ENCODE measurements around the gene GALK1.
"Not testable (repeated sequence)": the region's sequence is repeated elsewhere in the genome, so short reads cannot be mapped to it uniquely, and the experiment has no call there.

DNA sequence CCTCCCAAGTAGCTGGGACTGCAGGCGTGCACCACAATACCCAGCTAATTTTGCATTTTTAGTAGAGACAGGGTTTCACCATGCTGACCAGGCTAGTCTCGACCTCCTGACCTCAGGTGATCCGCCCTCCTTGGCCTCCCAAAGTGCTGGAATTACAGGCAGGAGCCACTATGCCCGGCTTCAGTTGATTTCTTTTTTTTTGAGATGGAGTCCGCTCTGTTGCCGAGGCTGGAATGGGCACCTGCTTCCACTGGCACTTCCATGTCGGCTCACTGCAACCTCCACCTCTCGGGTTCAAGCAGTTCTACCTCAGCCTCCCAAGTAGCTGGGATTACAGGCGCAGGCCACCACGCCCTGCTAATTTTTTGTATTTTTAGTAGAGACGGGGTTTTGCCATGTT is 45.8 kb upstream of the GALK1 start:
- TF ChIP-seq, protein P1, sequence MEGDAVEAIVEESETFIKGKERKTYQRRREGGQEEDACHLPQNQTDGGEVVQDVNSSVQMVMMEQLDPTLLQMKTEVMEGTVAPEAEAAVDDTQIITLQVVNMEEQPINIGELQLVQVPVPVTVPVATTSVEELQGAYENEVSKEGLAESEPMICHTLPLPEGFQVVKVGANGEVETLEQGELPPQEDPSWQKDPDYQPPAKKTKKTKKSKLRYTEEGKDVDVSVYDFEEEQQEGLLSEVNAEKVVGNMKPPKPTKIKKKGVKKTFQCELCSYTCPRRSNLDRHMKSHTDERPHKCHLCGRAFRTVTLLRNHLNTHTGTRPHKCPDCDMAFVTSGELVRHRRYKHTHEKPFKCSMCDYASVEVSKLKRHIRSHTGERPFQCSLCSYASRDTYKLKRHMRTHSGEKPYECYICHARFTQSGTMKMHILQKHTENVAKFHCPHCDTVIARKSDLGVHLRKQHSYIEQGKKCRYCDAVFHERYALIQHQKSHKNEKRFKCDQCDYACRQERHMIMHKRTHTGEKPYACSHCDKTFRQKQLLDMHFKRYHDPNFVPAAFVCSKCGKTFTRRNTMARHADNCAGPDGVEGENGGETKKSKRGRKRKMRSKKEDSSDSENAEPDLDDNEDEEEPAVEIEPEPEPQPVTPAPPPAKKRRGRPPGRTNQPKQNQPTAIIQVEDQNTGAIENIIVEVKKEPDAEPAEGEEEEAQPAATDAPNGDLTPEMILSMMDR (IDR thresholded peaks at IDR 0.05) = not testable (repeated sequence)
- TF ChIP-seq POLR2AphosphoS5 (IDR thresholded peaks at IDR 0.05) = not testable (repeated sequence)

Measured in gastroesophageal sphincter (tissue), 3 donors.